ENCODE measurements around the gene PHACTR1.

PHACTR1 gene

DNA sequence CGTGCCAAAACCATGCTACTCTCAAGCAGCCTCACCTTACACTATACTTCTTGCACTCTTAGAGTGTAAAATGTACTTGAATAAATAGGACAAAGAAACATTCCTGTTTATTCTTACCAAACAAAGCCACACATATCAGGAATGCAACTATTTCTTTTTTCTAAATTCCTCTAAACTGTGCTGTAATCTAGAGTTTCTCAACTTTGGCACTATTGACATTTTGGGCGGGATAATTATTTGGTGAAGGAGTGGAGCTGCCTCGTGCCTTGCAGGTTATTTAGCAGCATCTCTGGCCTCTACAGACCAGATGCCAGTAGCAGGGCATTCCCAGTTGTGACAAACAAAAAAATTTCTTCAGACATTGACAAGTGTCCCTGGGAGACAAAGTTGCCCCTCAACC lies 86.9 kb downstream of the PHACTR1 start:
- no peak for DNase-seq

DNA sequence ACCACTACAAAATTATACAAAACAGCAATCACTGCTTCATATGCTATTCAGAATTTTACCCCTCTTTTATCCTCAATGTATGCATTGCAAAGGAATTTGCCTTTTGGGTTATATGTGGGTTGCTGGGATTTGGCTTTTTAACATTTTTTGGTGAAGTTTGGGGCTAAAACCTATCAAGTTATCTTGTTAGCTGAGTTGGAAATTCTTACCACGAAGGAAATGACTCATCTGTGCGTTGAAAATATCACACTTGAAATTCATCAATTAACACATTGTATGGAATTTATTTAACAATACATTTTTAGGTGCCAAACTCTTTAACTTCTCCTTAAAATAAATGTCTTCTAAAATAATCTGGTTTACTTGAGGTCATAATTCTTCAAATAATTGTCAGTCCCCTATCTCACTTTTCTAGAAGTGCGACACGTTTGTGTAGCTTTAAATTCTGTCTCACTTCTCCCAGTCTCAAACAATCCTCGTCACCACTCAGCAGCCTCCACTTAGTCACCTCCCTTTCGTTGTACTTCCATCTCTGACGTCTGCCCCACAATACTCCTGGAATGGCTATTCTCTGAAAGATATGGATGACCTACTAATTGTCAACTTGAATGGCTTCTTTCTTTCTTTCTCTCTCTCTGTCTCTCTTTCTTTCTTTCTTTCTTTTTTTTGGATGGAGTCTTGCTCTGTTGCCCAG lies 88.5 kb downstream of the PHACTR1 start:
- DNase-seq = no peak

- DNase-seq = no peak
Measured at GRCh38 chr6:12806136-12806535, 89.6 kb downstream of the PHACTR1 start.

DNA sequence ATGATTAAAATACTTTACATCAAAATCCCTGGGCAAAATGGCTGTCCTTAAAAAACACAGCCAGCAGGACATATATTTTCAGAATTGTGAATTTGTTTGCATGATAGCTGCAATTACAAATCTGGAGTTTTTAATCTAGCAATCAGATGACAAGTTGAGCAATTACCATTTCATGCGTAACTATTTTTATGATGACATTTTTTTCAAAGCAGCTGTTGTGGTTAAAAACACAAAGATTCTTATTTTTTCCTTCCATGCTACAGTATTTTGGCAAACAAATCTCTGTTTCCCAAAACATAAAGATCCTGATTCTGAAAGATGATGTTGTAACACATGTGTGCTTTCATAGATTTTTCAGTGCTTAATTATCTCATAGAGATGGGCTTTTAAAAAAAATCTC lies 90.2 kb downstream of the PHACTR1 start:
- no peak for DNase-seq

DNA sequence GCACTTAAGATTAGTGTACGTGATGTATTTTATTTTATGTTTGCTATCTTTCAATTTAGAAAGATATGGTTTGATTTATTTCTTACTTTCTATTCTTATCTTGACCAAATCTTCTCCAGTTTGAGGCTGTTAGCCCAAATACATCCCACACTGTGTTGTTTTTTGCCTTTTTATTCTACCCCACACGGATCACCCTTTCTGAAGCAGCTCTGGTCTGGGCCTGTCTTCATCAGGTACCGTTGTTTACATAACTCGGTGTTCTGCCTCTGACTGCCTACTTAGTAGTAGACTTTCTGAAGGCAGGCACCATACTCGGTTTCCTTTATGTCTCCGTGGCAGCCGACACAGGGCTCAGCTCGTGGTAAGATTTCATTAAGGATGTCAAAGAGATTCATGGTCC lies 95.0 kb downstream of the PHACTR1 start:
- no peak for DNase-seq

DNA sequence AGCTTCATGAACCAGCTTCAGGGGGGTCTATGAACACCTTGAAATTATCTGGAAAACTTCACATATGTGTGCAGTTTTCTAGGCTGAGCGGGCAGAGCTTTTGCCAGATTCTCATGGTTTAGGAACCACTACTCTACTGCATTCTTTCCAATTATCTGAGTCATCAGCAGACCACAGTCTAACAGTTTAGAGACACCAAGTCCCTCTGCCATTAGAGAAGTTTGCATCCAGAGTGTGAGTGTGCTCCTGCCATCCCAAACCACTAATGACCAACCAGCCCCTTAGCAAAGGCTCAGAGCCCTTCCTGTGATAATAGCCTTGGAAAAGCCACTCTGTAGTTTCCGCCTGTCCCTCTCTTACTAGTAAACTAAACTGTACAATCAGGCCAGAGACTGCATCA lies 96.8 kb downstream of the PHACTR1 start:
- DNase-seq = no peak

- no peak for DNase-seq
Measured at GRCh38 chr6:12814015-12814414, 97.4 kb downstream of the PHACTR1 start.

GRCh38 chr6:12815089-12815488 lies 98.5 kb downstream of the PHACTR1 start:
- no peak for DNase-seq

DNA sequence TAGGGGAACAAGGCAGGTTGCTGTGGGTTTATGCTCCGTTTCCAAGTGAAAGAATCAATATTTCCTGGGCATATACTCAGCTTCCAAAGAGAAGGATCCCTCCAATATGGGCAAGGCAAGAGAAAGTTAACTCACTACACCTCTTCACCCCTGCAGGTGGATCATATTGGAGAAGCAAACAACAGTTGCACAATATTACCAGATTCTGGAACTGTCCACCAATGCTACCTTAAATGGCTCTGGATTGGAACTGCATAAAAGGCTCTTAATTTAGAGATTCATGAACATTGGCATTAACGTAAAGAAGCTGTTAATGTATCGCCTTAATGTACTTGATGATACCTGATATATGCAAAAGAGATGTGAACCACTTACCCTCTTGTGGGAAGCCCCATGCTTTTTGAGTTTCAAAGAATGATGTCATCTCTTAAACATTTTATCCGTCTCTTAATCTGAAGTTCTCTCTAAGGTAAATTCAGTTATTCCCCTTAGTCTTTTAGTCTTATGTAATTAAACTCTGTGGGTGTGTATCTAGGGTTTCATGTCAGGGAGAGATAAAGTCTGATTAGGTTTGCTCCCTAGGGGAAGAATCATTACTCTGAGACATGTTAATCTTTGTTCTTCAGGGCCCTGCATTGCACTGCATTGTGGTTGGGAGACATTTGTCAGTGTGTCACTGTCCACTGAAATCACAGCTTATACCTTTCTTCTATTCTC lies 99.5 kb downstream of the PHACTR1 start:
- no peak for DNase-seq

DNA sequence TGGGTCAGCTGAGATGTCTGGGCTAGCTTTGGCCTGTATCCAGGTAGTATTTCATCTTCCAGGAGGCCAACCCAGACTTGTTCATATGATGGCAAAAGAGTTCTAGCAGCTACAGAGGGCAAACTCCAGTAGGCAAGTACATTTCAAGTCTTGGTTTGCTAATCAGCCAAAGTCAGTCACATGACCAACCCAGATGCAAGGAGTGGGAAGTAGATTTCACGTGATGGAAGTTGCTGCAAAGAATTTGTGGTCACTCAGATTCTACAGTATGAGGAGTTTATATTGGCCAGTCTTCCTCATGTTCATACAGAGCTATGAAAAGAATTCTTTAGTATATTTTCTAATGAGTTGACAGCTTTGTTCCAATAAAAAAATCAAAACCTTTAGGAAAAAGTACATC lies 101.8 kb downstream of the PHACTR1 start:
- DNase-seq = no peak

DNA sequence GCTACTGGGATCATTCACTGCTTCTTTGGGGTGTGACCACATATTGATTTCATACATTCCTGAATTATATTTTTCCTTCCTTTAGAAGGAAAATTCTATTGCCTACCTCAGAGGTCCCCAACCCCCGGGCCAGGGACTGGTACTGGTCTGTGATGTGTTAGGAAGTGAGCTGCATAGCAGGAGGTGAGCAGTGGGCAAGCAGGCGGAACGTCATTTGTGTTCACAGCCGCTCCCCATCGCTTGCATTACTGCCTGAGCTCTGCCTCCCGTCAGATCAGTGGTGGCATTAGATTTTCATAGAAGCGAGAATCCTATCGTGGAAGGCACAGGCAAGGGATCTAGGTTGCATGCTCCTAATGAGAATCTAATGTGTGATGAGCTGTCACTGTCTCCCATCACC lies 107.3 kb downstream of the PHACTR1 start:
- no peak for DNase-seq

DNA sequence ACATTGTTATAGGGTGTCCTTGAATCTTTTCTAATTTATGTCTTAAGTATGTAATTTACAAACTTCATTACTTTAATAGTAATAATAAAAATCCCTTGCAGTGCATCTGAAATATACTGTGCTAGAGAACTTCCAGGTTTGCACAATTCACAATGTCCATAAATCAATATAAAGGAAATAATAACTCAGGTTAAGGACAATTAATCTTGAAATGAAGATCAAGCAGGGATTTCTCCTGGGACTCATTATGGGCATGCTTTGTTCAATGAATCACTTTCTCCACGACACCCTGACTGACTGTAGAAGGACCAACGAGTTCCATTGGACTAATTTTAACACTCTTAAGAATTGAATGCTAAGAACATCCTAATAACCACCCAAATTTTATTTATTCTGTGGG lies 110.0 kb downstream of the PHACTR1 start:
- DNase-seq = no peak

- DNase-seq = no peak
Measured at GRCh38 chr6:12827921-12828320, 111.4 kb downstream of the PHACTR1 start.

- no peak for DNase-seq
Measured at GRCh38 chr6:12832226-12832735, 115.7 kb downstream of the PHACTR1 start.

- DNase-seq = no peak
Measured at GRCh38 chr6:12836009-12836408, 119.4 kb downstream of the PHACTR1 start.

GRCh38 chr6:12841619-12842018 lies 125.1 kb downstream of the PHACTR1 start:
- no peak for DNase-seq

- DNase-seq = no peak
Measured at GRCh38 chr6:12842114-12842513, 125.5 kb downstream of the PHACTR1 start.

DNA sequence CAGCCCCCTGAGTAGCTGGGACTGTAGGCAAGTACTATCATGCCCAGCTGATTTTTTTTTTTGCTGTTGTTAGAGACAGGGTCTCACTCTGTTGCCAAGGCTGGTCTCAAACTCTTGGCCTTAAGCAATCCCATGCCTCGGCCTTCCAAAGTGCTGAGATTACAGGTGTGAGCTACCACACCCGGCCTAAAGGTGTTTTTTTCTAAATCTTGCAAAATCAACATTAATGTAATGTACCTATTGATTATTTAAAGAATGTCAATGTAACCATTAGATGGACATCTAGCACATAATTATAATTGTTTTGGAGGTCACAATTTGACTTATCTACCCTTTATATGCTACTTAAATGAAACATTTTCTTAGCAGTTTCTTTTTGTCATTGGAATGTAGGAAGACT lies 126.1 kb downstream of the PHACTR1 start:
- DNase-seq = no peak

DNA sequence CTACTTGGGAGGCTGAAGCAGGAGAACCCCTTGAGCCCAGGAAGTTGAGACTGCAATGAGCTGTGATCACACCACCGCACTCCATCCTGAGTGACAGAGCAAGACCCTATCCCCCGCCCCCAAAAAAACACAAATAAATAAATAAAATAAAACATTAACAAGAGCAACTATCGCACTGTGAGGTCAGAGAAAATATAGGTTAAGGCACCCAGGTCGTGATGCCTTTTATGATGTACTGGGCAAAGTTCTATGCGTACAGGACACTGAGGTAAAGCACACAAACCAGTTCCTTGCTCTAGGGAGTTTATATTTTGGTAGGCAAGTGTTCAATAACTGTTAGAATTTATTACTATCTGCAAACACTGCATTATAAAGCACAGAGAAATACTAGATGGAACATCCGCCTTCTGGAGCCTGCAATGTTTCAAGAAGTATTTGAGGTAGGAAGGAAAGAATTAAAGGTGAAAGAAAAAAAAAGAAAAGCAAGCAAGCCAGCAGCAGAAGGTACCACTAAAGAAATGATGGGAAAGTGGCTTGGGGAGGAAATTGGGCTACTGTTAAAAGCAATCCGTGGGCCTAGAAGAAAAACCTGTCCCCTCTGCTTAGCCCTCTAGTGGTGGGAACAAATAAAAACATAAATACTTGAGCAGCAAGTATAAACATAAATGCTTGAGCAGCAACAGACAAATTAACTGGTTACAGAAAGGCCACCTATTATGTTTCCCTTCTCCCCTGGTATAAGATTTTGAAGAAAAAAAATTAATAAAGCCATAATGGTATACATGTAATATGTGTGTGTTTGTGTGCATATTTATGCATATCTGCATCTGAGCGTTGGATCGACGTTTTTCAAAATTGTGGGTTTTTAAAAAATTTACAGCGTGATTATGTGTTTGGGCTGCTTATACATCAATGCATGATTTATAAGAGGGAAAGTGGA lies 128.0 kb downstream of the PHACTR1 start:
- DNase-seq = no peak

- DNase-seq = no peak
Measured at GRCh38 chr6:12845224-12846004, 128.8 kb downstream of the PHACTR1 start.

- DNase-seq = no peak
Measured at GRCh38 chr6:12848964-12849808, 132.6 kb downstream of the PHACTR1 start.

DNA sequence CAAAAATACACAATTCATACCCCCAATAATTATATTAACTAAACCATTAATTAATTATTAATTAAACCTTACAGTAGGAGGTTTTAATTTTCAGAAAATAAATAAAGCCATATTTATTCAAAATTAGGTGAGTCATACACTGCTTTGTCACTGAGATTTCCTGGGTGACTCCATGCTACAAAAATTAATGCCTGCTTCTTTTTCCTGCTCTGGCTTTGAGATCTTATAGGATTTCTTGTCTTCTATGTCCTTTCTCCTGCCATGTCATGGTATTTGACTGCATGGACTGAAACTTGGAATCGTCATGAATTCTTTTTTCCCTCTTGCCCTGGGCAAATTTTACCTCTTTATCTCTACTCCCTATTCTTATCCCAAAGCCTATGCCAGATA lies 133.2 kb downstream of the PHACTR1 start:
- no peak for DNase-seq

All from central memory CD4-positive, alpha-beta T cell (primary cell).